Common myeloid progenitor, CD34-positive (primary cell): ENCODE measurements around the gene SLC9C2.

Source experiments
- CTCF ChIA-PET: fragments of 350-600 bp; sonication (Branson Sonifier 250); formaldehyde crosslinking; loops from one replicate; lab custom pipeline; 2021; ENCODE audit warnings: antibody characterized with exemption; lab: Charles Lee
- POLR2A ChIA-PET: fragments of 350-600 bp; sonication (Branson Sonifier 250); formaldehyde crosslinking; loops from one replicate; lab custom pipeline; 2021; ENCODE audit warnings: antibody characterized with exemption; lab: Charles Lee
- DNase-seq, 3 donors: peaks; one replicate each; pipeline versions ENCODE4 v3.0.0 to v3.0.0-alpha.2; 2013
- H3K27ac ChIP-seq, 2 experiments: 1 replicate in 1 of 2; 2 replicates in 1 of 2; pipeline ENCODE4 v1.7.0; 2013; ENCODE audit warnings: inconsistent platforms in 2 of 2, low read length in 2 of 2, mild to moderate bottlenecking in 2 of 2, low read depth in 1 of 2, moderate library complexity in 1 of 2; ENCODE audit not compliant: severe bottlenecking in 2 of 2, insufficient read depth in 1 of 2, poor library complexity in 1 of 2
- H3K27me3 ChIP-seq, 5 experiments: replicated peaks in 2 of 5; 1 replicate in 3 of 5; 2 replicates in 2 of 5; pipeline versions ENCODE4 v1.6.1 to v1.7.0; 2013; ENCODE audit warnings: low read length in 4 of 5, mild to moderate bottlenecking in 2 of 5, moderate library complexity in 2 of 5, inconsistent platforms in 1 of 5; ENCODE audit not compliant: insufficient read depth in 5 of 5, control insufficient read depth in 4 of 5
- H3K36me3 ChIP-seq, 4 experiments: 1 replicate in 2 of 4; 2 replicates in 2 of 4; pipeline versions ENCODE4 v1.6.1 to v1.7.0; 2013; ENCODE audit warnings: low read length in 3 of 4, control low read depth in 1 of 4, mild to moderate bottlenecking in 1 of 4; ENCODE audit not compliant: control insufficient read depth in 4 of 4, insufficient read depth in 4 of 4
- H3K4me1 ChIP-seq, 4 experiments: 1 replicate in 3 of 4; 2 replicates in 1 of 4; pipeline versions ENCODE4 v1.6.1 to v1.7.1; 2013; ENCODE audit warnings: low read length in 3 of 4, mild to moderate bottlenecking in 3 of 4, control low read depth in 1 of 4, inconsistent platforms in 1 of 4, moderate library complexity in 1 of 4; ENCODE audit not compliant: control insufficient read depth in 4 of 4, insufficient read depth in 4 of 4; ENCODE audit errors: control extremely low read depth in 1 of 4
- H3K4me3 ChIP-seq, 7 experiments: 1 replicate in 4 of 7; 2 replicates in 3 of 7; pipeline versions ENCODE4 v1.5.1 to v1.7.0; 2013; ENCODE audit warnings: mild to moderate bottlenecking in 7 of 7, low read length in 6 of 7, moderate library complexity in 6 of 7, inconsistent platforms in 2 of 7, low read depth in 2 of 7, control low read depth in 1 of 7; ENCODE audit not compliant: insufficient read depth in 4 of 7, control insufficient read depth in 1 of 7; ENCODE audit errors: extremely low read depth in 1 of 7
- H3K9me3 ChIP-seq, 5 experiments: 1 replicate in 4 of 5; 2 replicates in 1 of 5; pipeline versions ENCODE4 v1.6.1 to v1.7.1; 2013; ENCODE audit warnings: low read length in 4 of 5, mild to moderate bottlenecking in 2 of 5, inconsistent platforms in 1 of 5, low read depth in 1 of 5, moderate library complexity in 1 of 5; ENCODE audit not compliant: control insufficient read depth in 4 of 5, insufficient read depth in 2 of 5; ENCODE audit errors: control extremely low read depth in 1 of 5
- WGBS: methylation state at CpG from one replicate; pipeline ENCODE4 v1.1.5; 2013; ENCODE audit not compliant: insufficient coverage; 5-methylcytosine and 5-hydroxymethylcytosine counted together

The SLC9C2 gene

DNA sequence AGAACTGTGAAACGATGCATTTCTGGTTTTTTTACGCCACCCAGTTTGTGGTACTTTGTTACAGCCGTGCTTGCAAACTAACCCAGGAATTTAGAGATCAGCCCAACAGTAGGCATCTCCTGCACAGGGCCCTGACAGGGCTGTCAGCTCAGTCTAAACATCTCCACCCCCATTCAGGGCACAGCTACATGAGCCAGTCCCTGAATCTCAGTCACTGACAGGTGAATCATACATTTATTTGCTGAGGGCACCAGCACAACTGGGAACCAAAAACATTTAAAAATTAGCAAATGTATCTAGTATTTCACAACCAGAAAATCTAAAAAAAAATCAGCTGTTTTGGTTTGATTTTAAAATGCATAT is 95.0 kb downstream of the SLC9C2 start:
- Histone ChIP-seq H3K4me3 (no peak overlapping the region), H3K27me3 (no peaks in the 10 kb centered on the region), H3K4me1 (no peaks in the 10 kb centered on the region), H3K27ac (no peak overlapping the region), H3K9me3 (no peaks in the 10 kb centered on the region), H3K36me3 (no peaks in the 10 kb centered on the region)
- ChIA-PET POLR2A (no interaction called here), CTCF (no interaction called here)
- 95% methylated on average over 3 of the region's 3 CpGs for WGBS
- no peak for DNase-seq

DNA sequence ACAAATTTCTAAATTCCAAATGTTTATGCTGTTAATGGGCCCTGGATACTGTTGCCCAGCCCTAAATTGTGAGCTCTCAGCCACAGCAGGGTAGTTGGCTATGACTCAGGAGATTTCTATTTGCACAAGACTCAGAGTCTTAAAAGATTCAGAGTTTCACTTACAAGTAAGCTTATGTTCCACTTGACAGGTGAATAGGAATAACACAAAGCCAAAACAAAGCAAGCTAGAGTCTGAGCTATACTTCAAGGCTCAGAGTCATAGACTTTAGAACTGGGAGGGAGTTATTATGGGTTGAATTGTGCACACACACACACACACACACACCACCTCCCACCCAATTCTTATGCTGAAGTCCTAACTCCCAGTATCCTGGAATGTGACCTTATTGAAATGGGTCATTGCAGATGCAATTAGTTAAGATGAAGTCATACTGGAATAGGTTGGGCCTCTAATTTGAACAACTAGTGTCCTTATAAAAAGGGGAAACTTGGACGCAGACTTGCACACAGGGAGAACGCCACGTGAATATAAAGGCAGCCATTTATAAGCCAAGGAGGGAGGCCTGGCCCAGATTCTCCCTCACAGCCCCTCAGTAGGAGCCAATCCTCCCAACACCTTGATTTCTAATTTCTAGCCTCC is 95.5 kb downstream of the SLC9C2 start:
- Histone ChIP-seq H3K9me3 (no peaks in the 10 kb centered on the region), H3K4me1 (no peaks in the 10 kb centered on the region), H3K4me3 (no peak overlapping the region), H3K27ac (no peak overlapping the region), H3K36me3 (no peaks in the 10 kb centered on the region), H3K27me3 (no peaks in the 10 kb centered on the region)
- 95% methylated on average over 3 of the region's 3 CpGs for WGBS
- DNase-seq = peak in 1 of 3 donors; percentile 9
- ChIA-PET CTCF (interaction anchor here (1.1 kb wide), 1 partner anchor 31 kb away, joined by 3 read pairs; no protein-coding TSS in a partner anchor), POLR2A (no interaction called here)

DNA sequence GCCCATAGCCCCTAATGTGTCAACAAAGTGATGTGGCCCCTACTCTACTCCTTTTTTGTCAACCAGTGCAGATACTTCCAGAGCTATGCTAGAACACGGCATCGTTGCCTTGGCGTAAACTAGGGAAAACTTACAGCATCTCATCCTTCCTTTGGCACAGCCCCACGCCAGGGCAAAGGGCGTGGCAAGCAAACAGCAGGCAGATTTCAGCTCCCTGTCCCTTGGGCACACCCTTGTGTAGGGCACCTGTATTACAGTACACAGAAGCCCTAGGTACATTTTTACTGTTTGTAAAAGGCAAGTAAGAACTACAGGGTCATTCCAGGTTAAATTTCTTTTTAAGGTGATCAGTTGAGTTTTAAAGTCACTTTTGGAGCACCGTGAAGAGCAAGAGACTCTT is 96.4 kb downstream of the SLC9C2 start:
- Histone ChIP-seq H3K4me3 (no peak overlapping the region), H3K4me1 (no peaks in the 10 kb centered on the region), H3K27ac (no peak overlapping the region), H3K27me3 (no peaks in the 10 kb centered on the region), H3K9me3 (no peaks in the 10 kb centered on the region), H3K36me3 (no peaks in the 10 kb centered on the region)
- 93% methylated on average over 4 of the region's 6 CpGs for WGBS
- peak in 1 of 3 donors; percentile 4 for DNase-seq
- ChIA-PET CTCF (interaction anchor here (1.1 kb wide), 1 partner anchor 30 kb away, joined by 3 read pairs; no protein-coding TSS in a partner anchor), POLR2A (no interaction called here)

DNA sequence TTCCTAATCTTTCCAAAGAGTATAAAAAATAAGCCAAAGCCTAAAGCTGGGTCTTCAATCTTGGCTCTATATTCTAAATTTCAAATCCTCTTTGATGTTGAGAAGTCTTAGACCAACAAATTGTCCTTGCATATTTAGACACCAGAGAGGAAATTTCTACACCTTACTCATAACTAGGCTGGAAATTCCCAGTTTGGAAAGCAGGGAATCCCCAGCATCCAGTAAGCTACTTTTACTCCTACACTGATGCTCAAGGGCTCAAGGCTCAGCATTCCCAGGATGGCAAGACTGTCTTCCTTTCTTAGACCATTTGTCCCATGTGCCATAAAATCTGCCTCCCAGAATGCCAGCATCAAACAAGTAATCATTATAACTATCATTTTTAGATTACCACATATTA is 97.5 kb downstream of the SLC9C2 start:
- CTCF ChIA-PET = no interaction called here
- Histone ChIP-seq H3K36me3 (no peaks in the 10 kb centered on the region), H3K27me3 (no peaks in the 10 kb centered on the region), H3K27ac (no peak overlapping the region), H3K9me3 (no peaks in the 10 kb centered on the region), H3K4me1 (no peaks in the 10 kb centered on the region), H3K4me3 (no peak overlapping the region)
- POLR2A ChIA-PET = no interaction called here
- no peak for DNase-seq

DNA sequence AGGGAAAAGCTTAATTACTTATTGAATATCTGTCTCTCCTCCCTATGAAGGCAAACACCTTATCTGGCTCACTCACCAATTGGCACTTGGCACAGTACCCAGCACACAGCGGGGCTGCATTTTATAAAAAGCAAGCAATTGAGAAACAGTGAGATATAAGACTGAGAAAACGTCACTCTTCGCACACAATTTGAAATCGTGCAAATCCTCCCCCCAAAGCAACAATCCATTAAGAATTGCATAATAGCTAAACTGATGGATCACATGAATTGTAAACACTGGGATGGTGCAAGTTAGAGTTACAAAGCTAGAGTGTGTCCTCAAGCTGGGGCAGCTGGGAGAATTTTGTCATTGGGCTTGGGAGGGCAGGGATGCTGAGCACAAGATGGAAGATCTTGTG is 98.6 kb downstream of the SLC9C2 start:
- ChIA-PET POLR2A (no interaction called here), CTCF (no interaction called here)
- DNase-seq = no peak
- Histone ChIP-seq H3K4me1 (no peaks in the 10 kb centered on the region), H3K4me3 (no peak overlapping the region), H3K9me3 (peaks cover 0 to 1% (median 0%) of the 10 kb centered on the region in 5 experiments), H3K27ac (no peak overlapping the region), H3K36me3 (no peaks in the 10 kb centered on the region), H3K27me3 (no peaks in the 10 kb centered on the region)
- no CpG with 5 or more reads among the region's 4 CpGs for WGBS

DNA sequence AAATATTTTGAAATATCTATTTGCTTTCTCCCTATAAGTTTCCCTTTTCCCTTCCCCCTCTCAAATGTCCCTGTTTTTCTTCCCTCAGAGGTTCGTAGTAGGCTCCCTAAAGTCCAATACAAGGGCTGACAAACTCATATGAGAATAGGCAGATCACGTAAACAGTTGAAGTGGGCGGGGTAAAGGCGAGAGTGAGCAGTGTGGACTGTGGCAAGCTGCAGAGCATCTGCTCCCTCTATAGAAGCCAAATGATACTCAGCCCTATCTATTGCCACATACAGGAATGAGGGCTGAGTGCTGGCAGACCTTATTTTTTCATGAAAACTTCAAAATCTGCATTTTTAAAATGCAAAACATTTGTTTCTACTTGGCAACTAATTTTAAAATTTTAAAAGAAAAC is 99.5 kb downstream of the SLC9C2 start:
- Histone ChIP-seq H3K27me3 (no peaks in the 10 kb centered on the region), H3K27ac (no peak overlapping the region), H3K4me1 (no peaks in the 10 kb centered on the region), H3K4me3 (no peak overlapping the region), H3K36me3 (no peaks in the 10 kb centered on the region), H3K9me3 (peaks cover 0 to 1% (median 0%) of the 10 kb centered on the region in 5 experiments)
- WGBS = 93% methylated on average over 2 of the region's 4 CpGs
- ChIA-PET POLR2A (no interaction called here), CTCF (no interaction called here)
- no peak for DNase-seq

DNA sequence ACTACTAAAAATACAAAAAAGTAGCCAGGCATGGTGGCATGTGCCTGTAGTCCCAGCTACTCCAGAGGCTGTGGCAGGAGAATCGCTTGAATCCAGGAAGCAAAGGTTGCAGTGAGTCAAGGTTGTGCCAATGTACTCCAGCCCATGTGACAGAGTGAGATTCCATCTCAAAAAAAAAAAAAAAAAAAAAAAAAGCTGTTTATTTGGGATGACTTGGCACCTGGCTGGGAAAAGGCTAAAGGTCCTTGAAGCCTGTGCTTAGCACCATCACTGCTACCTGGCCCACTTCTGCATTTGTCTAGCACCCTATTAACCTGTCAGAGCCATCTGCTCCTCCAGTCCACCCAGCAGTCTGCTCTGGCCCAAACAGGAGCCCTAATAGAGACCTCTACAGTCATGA is 100.8 kb downstream of the SLC9C2 start:
- H3K9me3 ChIP-seq = peaks cover 0 to 1% (median 0%) of the 10 kb centered on the region in 5 experiments
- H3K27me3 ChIP-seq = no peaks in the 10 kb centered on the region
- no peak overlapping the region for H3K4me3 ChIP-seq
- ChIA-PET CTCF (no interaction called here), POLR2A (no interaction called here)
- no peaks in the 10 kb centered on the region for H3K36me3 ChIP-seq
- WGBS = 100% methylated on average over 1 of the region's 1 CpG
- no peak overlapping the region for H3K27ac ChIP-seq
- no peak for DNase-seq
- H3K4me1 ChIP-seq = no peaks in the 10 kb centered on the region
